ENCODE measurements around the gene PTPRN2. TPM values are rescaled to one million over a fixed set of nuclear protein-coding genes. Genes with fewer than 3 reads are reported as not detected.

PTPRN2 gene
- polyA plus RNA-seq, 1 experiment = 0.31 TPM

DNA sequence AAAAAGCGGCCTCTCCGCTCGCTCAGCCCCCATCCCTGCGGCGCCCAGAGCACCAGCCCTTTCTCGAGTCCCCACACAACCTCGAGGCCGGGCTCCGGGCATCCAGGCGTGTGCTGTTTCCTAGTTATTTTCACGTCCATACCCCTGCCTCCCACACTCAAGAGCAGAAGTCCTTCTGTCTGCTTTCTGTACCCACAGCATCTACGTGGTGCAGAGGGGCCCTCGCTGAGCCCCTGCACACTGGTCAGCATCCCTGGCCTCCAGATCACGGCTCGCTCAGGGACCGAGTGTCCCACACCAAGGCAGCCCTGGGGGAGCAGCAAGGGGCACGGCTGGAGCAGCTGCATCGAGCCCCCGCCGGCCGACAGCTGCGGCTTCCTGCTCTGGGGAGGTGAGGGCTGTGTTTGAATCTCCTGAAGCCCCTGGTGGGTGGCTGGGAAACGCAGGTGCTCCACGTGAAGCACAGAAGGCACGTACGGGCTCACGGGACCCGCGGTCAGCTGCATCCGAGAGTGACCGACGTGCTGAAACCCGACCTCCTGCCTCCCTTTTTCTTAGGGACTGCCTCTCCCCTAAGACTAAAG, 917.8 kb downstream of the PTPRN2 start:
- ChIA-PET CTCF (no interaction called here), POLR2A (no interaction called here)
- TF ChIP-seq, protein P1, sequence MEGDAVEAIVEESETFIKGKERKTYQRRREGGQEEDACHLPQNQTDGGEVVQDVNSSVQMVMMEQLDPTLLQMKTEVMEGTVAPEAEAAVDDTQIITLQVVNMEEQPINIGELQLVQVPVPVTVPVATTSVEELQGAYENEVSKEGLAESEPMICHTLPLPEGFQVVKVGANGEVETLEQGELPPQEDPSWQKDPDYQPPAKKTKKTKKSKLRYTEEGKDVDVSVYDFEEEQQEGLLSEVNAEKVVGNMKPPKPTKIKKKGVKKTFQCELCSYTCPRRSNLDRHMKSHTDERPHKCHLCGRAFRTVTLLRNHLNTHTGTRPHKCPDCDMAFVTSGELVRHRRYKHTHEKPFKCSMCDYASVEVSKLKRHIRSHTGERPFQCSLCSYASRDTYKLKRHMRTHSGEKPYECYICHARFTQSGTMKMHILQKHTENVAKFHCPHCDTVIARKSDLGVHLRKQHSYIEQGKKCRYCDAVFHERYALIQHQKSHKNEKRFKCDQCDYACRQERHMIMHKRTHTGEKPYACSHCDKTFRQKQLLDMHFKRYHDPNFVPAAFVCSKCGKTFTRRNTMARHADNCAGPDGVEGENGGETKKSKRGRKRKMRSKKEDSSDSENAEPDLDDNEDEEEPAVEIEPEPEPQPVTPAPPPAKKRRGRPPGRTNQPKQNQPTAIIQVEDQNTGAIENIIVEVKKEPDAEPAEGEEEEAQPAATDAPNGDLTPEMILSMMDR (IDR thresholded peaks at IDR 0.05; ENCODE audit: insufficient read depth, low read depth, low read length) = no peak
- no peak for DNase-seq (ENCODE audit: low read depth)
- Histone ChIP-seq H3K4me3 (ENCODE audit: low read depth, low read length) (no peak overlapping the region), H3K27me3 (ENCODE audit: control insufficient read depth, insufficient read depth, low read length) (no peaks in the 10 kb centered on the region), H3K36me3 (ENCODE audit: control insufficient read depth, insufficient read depth, low read length) (no peaks in the 10 kb centered on the region)

DNA sequence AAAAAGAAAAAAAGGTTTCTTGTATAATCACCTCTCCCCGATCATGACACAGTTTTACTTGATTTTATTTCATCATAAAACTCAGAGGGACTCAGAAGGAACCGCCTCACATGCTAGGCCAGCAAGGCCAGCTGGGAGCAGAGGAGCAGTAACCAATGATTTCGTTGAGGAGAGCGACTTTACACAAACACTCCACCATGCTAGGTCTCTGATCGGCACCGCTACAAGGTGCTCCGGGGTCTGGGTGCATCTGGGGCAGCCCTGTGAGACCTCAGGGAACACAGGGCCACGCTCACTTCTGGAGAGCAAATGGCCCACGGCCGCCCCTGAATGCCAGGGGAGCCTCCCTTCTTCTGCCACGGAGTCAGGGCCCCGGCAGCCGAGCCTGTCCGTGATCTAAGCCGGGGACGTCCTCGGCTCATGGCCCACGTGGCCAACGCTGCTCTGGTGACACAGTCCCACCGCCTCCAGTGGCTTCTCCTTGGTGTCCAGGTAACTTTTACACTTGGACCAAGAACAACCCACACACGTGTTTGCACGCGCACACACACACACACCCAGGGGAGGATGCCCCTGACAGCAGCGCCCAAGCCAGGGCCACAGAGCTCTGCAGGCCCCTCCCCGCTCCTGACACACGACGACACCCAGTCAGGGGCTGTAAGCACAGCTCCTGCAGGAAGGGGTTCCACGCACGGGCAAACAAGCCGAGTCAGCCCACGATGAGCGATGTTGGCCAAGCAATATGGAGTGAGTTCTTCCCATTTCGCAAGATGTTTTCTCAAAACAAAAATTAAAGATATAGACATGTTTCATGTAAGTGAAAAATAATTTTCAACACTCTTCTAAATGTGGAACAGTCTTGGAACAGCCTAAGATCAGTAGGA, 918.5 kb downstream of the PTPRN2 start:
- DNase-seq (ENCODE audit: low read depth) = no peak
- H3K36me3 ChIP-seq (ENCODE audit: control insufficient read depth, insufficient read depth, low read length) = no peaks in the 10 kb centered on the region
- no peaks in the 10 kb centered on the region for H3K27me3 ChIP-seq (ENCODE audit: control insufficient read depth, insufficient read depth, low read length)
- ChIA-PET POLR2A (no interaction called here), CTCF (no interaction called here)
- TF ChIP-seq, protein P1 (IDR thresholded peaks at IDR 0.05; ENCODE audit: insufficient read depth, low read depth, low read length) = no peak
- H3K4me3 ChIP-seq (ENCODE audit: low read depth, low read length) = no peak overlapping the region

DNA sequence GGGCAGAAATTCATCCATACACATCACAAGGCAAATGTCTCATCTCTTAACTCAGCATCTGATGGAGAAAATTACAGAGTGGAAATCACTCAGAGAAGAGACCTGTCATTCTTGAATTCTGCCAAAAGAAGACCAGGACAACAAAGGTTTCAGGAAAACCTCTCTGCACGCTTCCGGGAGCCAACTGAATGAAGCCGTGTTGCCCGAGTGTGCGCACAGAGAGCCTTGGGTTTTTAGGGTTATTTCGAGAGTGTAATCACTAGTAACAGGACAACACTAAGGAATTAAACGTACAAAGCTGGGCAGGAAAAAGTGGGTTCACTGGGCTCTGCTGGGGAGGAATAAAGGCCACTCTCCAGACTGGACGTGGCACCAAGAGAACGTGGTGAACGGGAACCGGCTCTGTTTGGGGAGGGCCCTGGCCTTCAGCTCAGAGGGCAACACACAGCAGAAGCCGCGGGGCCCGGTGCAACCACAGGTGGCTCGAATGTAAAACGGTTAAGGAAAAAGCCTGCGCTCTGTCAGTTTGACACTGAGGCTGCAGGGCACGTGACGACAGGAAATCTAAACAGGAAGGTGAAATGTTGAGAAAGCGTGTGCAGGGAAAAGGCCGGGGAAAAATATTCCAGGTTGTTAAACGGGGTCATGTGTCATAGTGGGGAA, 919.3 kb downstream of the PTPRN2 start:
- CTCF ChIA-PET = no interaction called here

DNA sequence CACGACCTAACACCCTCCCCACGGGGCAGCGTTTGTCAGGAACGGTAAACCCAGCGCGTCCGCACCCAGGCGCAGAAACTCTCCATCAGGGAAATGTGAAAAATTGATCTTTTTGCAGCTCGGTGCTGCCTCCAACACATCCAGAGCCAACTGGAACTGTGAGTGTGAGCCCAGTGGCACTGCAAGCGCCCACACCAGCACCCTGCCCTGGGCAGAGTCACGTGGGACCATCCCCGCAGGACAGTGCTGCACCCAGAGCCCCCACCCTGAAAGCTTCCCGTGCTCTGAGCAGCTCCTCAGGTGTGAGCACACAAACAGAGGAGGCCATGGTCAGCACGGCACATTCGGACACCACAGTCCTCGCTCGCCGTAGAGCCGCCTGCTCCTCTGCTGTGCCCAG, 919.9 kb downstream of the PTPRN2 start:
- no peak for DNase-seq (ENCODE audit: low read depth)
- H3K36me3 ChIP-seq (ENCODE audit: control insufficient read depth, insufficient read depth, low read length) = no peaks in the 10 kb centered on the region
- TF ChIP-seq, protein P1 (IDR thresholded peaks at IDR 0.05; ENCODE audit: insufficient read depth, low read depth, low read length) = no peak
- H3K27me3 ChIP-seq (ENCODE audit: control insufficient read depth, insufficient read depth, low read length) = no peaks in the 10 kb centered on the region
- CTCF ChIA-PET = no interaction called here
- POLR2A ChIA-PET = no interaction called here
- no peak overlapping the region for H3K4me3 ChIP-seq (ENCODE audit: low read depth, low read length)

More for the DNA sequence above, 919.3 kb downstream of the PTPRN2 start:
- Histone ChIP-seq H3K27me3 (ENCODE audit: control insufficient read depth, insufficient read depth, low read length) (no peaks in the 10 kb centered on the region), H3K36me3 (ENCODE audit: control insufficient read depth, insufficient read depth, low read length) (no peaks in the 10 kb centered on the region), H3K4me3 (ENCODE audit: low read depth, low read length) (no peak overlapping the region)
- TF ChIP-seq, protein P1 (IDR thresholded peaks at IDR 0.05; ENCODE audit: insufficient read depth, low read depth, low read length) = no peak
- no peak for DNase-seq (ENCODE audit: low read depth)
- POLR2A ChIA-PET = no interaction called here

DNA sequence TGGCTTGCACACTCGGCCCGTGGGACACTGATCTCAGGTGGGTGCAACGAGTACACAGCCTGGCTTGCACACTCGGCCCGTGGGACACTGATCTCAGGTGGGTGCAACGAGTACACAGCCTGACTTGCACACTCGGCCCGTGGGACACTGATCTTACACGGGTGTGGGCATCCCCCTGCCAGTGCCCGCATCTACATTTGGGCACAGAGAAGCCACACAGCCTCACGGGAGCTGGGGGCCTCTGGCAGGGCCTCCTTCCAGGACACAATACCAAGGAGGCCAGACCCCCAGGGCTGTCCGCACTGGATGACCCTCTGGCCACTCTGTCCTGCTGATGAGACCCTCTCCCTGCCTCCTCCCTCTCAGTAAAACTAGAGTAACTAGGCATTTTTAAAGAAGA, 920.4 kb downstream of the PTPRN2 start:
- H3K4me3 ChIP-seq (ENCODE audit: low read depth, low read length) = no peak overlapping the region
- no peaks in the 10 kb centered on the region for H3K36me3 ChIP-seq (ENCODE audit: control insufficient read depth, insufficient read depth, low read length)
- H3K27me3 ChIP-seq (ENCODE audit: control insufficient read depth, insufficient read depth, low read length) = no peaks in the 10 kb centered on the region
- CTCF ChIA-PET = no interaction called here
- POLR2A ChIA-PET = no interaction called here
- no peak for DNase-seq (ENCODE audit: low read depth)
- TF ChIP-seq, protein P1 (IDR thresholded peaks at IDR 0.05; ENCODE audit: insufficient read depth, low read depth, low read length) = no peak

Data from BJ (cell line).